LNCaP clone FGC (cell line): ENCODE measurements around the gene YLPM1.
A peak's percentile ranks its signal among the peaks of the same experiment; 100 is the strongest.

Experiments
- DNase-seq: peaks from one replicate; pipeline ENCODE4 v3.0.0-alpha.2; 2011; ENCODE audit warnings: low read depth
- H3K4me3 ChIP-seq: 2 replicates; pipeline ENCODE4 v1.5.1; 2011; ENCODE audit warnings: mild to moderate bottlenecking, low read depth, low read length, control low read depth
- TF ChIP-seq, protein P1 (sequence below): IDR thresholded peaks from 2 replicates; pipeline ENCODE4 v1.5.1; 2012; ENCODE audit warnings: mild to moderate bottlenecking; ENCODE audit not compliant: control insufficient read depth, insufficient read depth; ENCODE audit errors: extremely low read depth

The YLPM1 gene

GRCh38 chr14:74848768-74849167 is 85.7 kb downstream of the YLPM1 start:
- no peak for DNase-seq
- TF ChIP-seq, protein P1, sequence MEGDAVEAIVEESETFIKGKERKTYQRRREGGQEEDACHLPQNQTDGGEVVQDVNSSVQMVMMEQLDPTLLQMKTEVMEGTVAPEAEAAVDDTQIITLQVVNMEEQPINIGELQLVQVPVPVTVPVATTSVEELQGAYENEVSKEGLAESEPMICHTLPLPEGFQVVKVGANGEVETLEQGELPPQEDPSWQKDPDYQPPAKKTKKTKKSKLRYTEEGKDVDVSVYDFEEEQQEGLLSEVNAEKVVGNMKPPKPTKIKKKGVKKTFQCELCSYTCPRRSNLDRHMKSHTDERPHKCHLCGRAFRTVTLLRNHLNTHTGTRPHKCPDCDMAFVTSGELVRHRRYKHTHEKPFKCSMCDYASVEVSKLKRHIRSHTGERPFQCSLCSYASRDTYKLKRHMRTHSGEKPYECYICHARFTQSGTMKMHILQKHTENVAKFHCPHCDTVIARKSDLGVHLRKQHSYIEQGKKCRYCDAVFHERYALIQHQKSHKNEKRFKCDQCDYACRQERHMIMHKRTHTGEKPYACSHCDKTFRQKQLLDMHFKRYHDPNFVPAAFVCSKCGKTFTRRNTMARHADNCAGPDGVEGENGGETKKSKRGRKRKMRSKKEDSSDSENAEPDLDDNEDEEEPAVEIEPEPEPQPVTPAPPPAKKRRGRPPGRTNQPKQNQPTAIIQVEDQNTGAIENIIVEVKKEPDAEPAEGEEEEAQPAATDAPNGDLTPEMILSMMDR, result no peak
- no peak overlapping the region for H3K4me3 ChIP-seq

GRCh38 chr14:74852922-74853530 is 89.9 kb downstream of the YLPM1 start:
- TF ChIP-seq, protein P1, result no peak
- no peak overlapping the region for H3K4me3 ChIP-seq
- DNase-seq, result peak; percentile 52

- DNase-seq, result no peak
- TF ChIP-seq, protein P1, result no peak
- no peak overlapping the region for H3K4me3 ChIP-seq
These were observed 90.5 kb downstream of the YLPM1 start for GRCh38 chr14:74853581-74853980.

DNA sequence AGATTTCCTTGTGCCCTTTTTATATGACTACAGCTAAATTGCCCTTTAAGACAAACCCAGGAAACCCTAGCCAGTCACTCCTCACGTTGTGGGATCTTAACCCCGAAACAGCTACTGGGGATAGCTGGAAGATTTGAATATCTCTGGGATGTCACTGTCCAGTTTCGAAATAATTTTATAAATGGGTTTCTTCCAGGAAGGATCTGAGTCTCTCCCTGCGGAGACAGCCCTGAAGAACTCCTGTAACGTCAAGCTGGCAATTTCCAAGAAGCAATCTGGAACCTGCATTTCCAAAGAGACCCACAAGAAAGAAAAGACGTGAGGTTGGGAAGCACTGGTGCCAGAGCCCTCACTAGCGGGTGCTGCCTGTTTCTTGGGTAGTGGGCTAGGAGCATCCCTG is 91.9 kb downstream of the YLPM1 start:
- H3K4me3 ChIP-seq, result no peak overlapping the region
- TF ChIP-seq, protein P1, result no peak
- no peak for DNase-seq

- no peak overlapping the region for H3K4me3 ChIP-seq
- DNase-seq, result no peak
- TF ChIP-seq, protein P1, result no peak
These were observed 92.8 kb downstream of the YLPM1 start for GRCh38 chr14:74855945-74856344.

GRCh38 chr14:74856366-74856765 is 93.2 kb downstream of the YLPM1 start:
- TF ChIP-seq, protein P1, result no peak
- H3K4me3 ChIP-seq, result no peak overlapping the region
- DNase-seq, result no peak

DNA sequence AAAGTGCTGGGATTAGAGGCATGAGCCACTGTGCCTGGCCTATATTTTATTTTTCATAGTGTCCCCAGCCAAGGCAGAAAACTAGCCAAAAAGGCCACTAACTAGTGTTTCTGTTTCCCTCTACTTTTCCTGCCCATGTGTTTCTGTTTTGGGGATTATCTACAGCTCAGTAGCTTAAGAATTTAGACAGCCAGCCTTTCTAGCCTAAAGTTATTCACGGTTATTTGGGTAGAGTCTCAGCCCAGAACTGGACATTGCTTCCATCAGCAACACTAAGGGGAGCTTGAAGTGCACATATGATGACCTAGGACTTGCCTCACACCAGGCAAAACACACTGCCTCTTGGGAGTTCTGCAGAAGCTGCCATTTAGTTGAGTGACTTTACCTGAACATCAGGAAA is 94.9 kb downstream of the YLPM1 start:
- DNase-seq, result no peak
- no peak overlapping the region for H3K4me3 ChIP-seq
- TF ChIP-seq, protein P1, result no peak
